Measurements from ENCODE around the gene EXOC3L4. TPM values are rescaled to one million over a fixed set of nuclear protein-coding genes. Genes with fewer than 3 reads are reported as not detected.

EXOC3L4 gene
- total RNA-seq, 1 experiment from 2014 or later: 1.4 TPM

DNA sequence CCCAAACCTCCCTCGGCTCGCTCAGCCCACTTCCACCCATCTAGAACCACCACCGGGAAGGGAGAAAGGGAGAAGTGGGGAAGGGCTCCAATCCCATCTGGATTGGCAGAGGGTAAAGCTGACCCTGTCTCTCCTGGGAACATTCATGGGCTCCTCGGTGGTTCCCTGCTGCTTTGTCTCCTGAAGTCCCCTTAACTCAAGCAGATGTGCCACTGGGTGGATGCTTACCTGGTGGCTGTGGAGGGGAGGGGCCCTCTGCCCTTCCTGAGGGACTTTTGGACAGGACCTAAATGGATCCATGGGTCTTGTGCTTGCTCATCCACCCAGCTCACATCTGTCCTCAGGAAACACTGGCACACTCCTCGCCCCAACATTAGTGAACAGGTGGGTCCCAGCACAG is 35.0 kb upstream of the EXOC3L4 start:
- H3F3A ChIP-seq (ENCODE audit: low read length, unreplicated experiment): no peaks in the 10 kb centered on the region
- no peak overlapping the region for H3K9ac ChIP-seq (ENCODE audit: low read length)
- H3K79me2 ChIP-seq (ENCODE audit: low read length): peaks cover 46% of the 10 kb centered on the region
- no peaks in the 10 kb centered on the region for H3K27me3 ChIP-seq (ENCODE audit: low read length)
- no peak overlapping the region for H3K4me3 ChIP-seq (ENCODE audit: low read length)
- no peak for DNase-seq
- BruUV-seq (replicated peaks): no TSS peak
- H3K9me2 ChIP-seq (replicated peaks; ENCODE audit: low read length): no peaks in the 10 kb centered on the region
- CTCF ChIA-PET: no interaction called here
- peaks cover 19% of the 10 kb centered on the region; the same call in 1 of the 2 replicates for H3K4me1 ChIP-seq (ENCODE audit: insufficient read depth, low read length)
- no peak overlapping the region for H2AFZ ChIP-seq (ENCODE audit: low read length)
- peak overlapping the region; percentile 100 for H3K4me2 ChIP-seq (ENCODE audit: low read length)
- TF ChIP-seq EZH2phosphoT487 (IDR thresholded peaks at IDR 0.05; ENCODE audit: borderline replicate concordance, low read length) (no peak), EZH2 (IDR thresholded peaks at IDR 0.05; ENCODE audit: low read length, unreplicated experiment) (no peak)
- TF ChIP-seq, protein P1, sequence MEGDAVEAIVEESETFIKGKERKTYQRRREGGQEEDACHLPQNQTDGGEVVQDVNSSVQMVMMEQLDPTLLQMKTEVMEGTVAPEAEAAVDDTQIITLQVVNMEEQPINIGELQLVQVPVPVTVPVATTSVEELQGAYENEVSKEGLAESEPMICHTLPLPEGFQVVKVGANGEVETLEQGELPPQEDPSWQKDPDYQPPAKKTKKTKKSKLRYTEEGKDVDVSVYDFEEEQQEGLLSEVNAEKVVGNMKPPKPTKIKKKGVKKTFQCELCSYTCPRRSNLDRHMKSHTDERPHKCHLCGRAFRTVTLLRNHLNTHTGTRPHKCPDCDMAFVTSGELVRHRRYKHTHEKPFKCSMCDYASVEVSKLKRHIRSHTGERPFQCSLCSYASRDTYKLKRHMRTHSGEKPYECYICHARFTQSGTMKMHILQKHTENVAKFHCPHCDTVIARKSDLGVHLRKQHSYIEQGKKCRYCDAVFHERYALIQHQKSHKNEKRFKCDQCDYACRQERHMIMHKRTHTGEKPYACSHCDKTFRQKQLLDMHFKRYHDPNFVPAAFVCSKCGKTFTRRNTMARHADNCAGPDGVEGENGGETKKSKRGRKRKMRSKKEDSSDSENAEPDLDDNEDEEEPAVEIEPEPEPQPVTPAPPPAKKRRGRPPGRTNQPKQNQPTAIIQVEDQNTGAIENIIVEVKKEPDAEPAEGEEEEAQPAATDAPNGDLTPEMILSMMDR (conservative IDR thresholded peaks at IDR 0.05; ENCODE audit: low read depth, low read length): no peak
- H3K27ac ChIP-seq (ENCODE audit: low read length): no peak overlapping the region
- POLR2A ChIA-PET (ENCODE audit: unreplicated experiment): no interaction called here
- no peak for ATAC-seq
- no peaks in the 10 kb centered on the region for H3K36me3 ChIP-seq (ENCODE audit: low read depth, low read length)
- intact Hi-C loops (cut with micrococcal nuclease): no loop called here
- peaks cover 15% of the 10 kb centered on the region for H4K20me1 ChIP-seq (ENCODE audit: low read length)
- no peaks in the 10 kb centered on the region for H3K9me3 ChIP-seq (ENCODE audit: low read length)

DNA sequence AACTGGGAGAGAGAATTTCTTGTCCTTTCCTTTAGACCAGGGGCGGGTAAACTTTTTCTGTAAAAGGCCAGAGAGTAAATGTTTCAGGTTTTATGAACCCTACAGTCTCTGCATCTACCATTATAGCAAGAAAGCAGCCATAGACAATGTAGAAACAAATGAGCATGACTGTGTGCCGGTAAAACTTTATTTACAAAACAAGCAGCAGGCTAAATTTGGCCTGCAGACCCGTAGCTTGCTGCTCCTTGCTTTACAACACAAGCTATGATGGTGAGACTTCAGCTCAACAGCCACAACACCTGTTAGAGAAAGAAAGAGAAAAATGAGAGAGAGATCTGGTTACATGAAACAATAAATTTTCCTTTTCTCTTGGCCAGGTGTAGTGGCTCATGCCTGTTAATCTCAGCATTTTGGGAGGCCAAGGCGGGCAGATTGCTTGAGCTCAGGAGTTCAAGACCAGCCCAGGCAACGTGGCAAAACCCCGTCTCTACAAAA is 33.0 kb upstream of the EXOC3L4 start:
- Histone ChIP-seq H2AFZ (ENCODE audit: low read length) (no peak overlapping the region), H3K4me3 (ENCODE audit: low read length) (no peak overlapping the region), H3K27ac (ENCODE audit: low read length) (no peak overlapping the region), H3K9me3 (ENCODE audit: low read length) (no peaks in the 10 kb centered on the region), H3K4me1 (ENCODE audit: insufficient read depth, low read length) (peaks cover 13% of the 10 kb centered on the region; the same call in 1 of the 2 replicates), H3K36me3 (ENCODE audit: low read depth, low read length) (no peaks in the 10 kb centered on the region), H3K4me2 (ENCODE audit: low read length) (no peak overlapping the region), H3K27me3 (ENCODE audit: low read length) (no peaks in the 10 kb centered on the region), H4K20me1 (ENCODE audit: low read length) (no peaks in the 10 kb centered on the region), H3K9ac (ENCODE audit: low read length) (no peak overlapping the region), H3K79me2 (ENCODE audit: low read length) (peaks cover 26% of the 10 kb centered on the region), H3K9me2 (replicated peaks; ENCODE audit: low read length) (no peaks in the 10 kb centered on the region), H3F3A (ENCODE audit: low read length, unreplicated experiment) (no peaks in the 10 kb centered on the region)
- ChIA-PET POLR2A (ENCODE audit: unreplicated experiment) (no interaction called here), CTCF (no interaction called here)
- intact Hi-C loops (cut with micrococcal nuclease): no loop called here
- TF ChIP-seq, protein P1 (conservative IDR thresholded peaks at IDR 0.05; ENCODE audit: low read depth, low read length): no peak
- TF ChIP-seq EZH2 (IDR thresholded peaks at IDR 0.05; ENCODE audit: low read length, unreplicated experiment) (no peak), EZH2phosphoT487 (IDR thresholded peaks at IDR 0.05; ENCODE audit: borderline replicate concordance, low read length) (no peak)
- DNase-seq (no peak), ATAC-seq (no peak)
- BruUV-seq (replicated peaks): no TSS peak

DNA sequence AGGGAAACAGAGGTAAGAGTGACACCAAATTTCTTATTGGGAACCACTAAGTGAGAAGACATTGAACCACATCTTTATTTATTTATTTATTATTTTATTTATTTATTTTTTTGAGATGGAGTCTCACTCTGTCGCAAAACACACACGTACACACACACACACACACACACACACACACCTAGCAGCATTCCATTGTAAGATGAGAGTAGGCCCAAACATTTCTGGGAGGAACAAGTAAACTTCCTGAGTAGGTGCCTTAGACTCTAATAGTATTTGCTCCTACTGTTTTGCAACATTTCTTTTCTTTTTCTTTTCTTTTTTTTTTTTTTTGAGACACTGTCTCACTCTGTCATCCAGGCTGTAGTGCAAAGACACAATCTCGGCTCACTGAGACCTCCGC is 30.1 kb upstream of the EXOC3L4 start:
- H3K27ac ChIP-seq (ENCODE audit: low read length): no peak overlapping the region
- H3K36me3 ChIP-seq (ENCODE audit: low read depth, low read length): no peaks in the 10 kb centered on the region
- no peaks in the 10 kb centered on the region for H3F3A ChIP-seq (ENCODE audit: low read length, unreplicated experiment)
- H4K20me1 ChIP-seq (ENCODE audit: low read length): no peaks in the 10 kb centered on the region
- peaks cover 24% of the 10 kb centered on the region for H3K4me1 ChIP-seq (ENCODE audit: insufficient read depth, low read length)
- H3K9me3 ChIP-seq (ENCODE audit: low read length): no peaks in the 10 kb centered on the region
- intact Hi-C loops (cut with micrococcal nuclease): no loop called here
- TF ChIP-seq EZH2phosphoT487 (IDR thresholded peaks at IDR 0.05; ENCODE audit: borderline replicate concordance, low read length): no peak
- TF ChIP-seq, protein P1 (conservative IDR thresholded peaks at IDR 0.05; ENCODE audit: low read depth, low read length): no peak
- H3K4me3 ChIP-seq (ENCODE audit: low read length): no peak overlapping the region
- no TSS peak for BruUV-seq (replicated peaks)
- no peaks in the 10 kb centered on the region for H3K27me3 ChIP-seq (ENCODE audit: low read length)
- no peak for DNase-seq
- no peaks in the 10 kb centered on the region for H3K9me2 ChIP-seq (replicated peaks; ENCODE audit: low read length)
- H3K4me2 ChIP-seq (ENCODE audit: low read length): no peak overlapping the region
- H2AFZ ChIP-seq (ENCODE audit: low read length): no peak overlapping the region
- ChIA-PET POLR2A (ENCODE audit: unreplicated experiment) (no interaction called here), CTCF (no interaction called here)
- 0 out of 2 replicates have a peak, but pooled peaks cover 6% of the 10 kb centered on the region for H3K79me2 ChIP-seq (ENCODE audit: low read length)
- no peak overlapping the region for H3K9ac ChIP-seq (ENCODE audit: low read length)
- no peak for ATAC-seq
